ENCODE measurements around the gene LATS2.

LATS2 gene

GRCh38 chr13:20924758-20925394, 136.5 kb downstream of the LATS2 start:
- H3K9me3 ChIP-seq (ENCODE audit: control insufficient read depth, insufficient read depth, low read depth, low read length), result no peaks in the 10 kb centered on the region
- no peak overlapping the region for H3K9ac ChIP-seq (ENCODE audit: low read length)
- no peak overlapping the region for H3K4me3 ChIP-seq (ENCODE audit: low read depth, low read length)
- no peak overlapping the region for H3K27ac ChIP-seq (ENCODE audit: low read depth, low read length)
- H3K4me1 ChIP-seq (ENCODE audit: control insufficient read depth, insufficient read depth, low read length), result no peaks in the 10 kb centered on the region
- no peaks in the 10 kb centered on the region for H3K36me3 ChIP-seq (ENCODE audit: control insufficient read depth, insufficient read depth, low read length)
- H3K27me3 ChIP-seq (ENCODE audit: control insufficient read depth, insufficient read depth, low read length), result no peaks in the 10 kb centered on the region

GRCh38 chr13:20923272-20923671, 138.1 kb downstream of the LATS2 start:
- Histone ChIP-seq H3K4me1 (ENCODE audit: control insufficient read depth, insufficient read depth, low read length) (no peaks in the 10 kb centered on the region), H3K9me3 (ENCODE audit: control insufficient read depth, insufficient read depth, low read depth, low read length) (no peaks in the 10 kb centered on the region), H3K4me3 (ENCODE audit: low read depth, low read length) (no peak overlapping the region), H3K9ac (ENCODE audit: low read length) (no peak overlapping the region), H3K36me3 (ENCODE audit: control insufficient read depth, insufficient read depth, low read length) (no peaks in the 10 kb centered on the region), H3K27me3 (ENCODE audit: control insufficient read depth, insufficient read depth, low read length) (no peaks in the 10 kb centered on the region), H3K27ac (ENCODE audit: low read depth, low read length) (no peak overlapping the region)
